ENCODE data around the gene SUPT4H1.
A peak's percentile ranks its signal among the peaks of the same experiment; 100 is the strongest.

SUPT4H1 gene

DNA sequence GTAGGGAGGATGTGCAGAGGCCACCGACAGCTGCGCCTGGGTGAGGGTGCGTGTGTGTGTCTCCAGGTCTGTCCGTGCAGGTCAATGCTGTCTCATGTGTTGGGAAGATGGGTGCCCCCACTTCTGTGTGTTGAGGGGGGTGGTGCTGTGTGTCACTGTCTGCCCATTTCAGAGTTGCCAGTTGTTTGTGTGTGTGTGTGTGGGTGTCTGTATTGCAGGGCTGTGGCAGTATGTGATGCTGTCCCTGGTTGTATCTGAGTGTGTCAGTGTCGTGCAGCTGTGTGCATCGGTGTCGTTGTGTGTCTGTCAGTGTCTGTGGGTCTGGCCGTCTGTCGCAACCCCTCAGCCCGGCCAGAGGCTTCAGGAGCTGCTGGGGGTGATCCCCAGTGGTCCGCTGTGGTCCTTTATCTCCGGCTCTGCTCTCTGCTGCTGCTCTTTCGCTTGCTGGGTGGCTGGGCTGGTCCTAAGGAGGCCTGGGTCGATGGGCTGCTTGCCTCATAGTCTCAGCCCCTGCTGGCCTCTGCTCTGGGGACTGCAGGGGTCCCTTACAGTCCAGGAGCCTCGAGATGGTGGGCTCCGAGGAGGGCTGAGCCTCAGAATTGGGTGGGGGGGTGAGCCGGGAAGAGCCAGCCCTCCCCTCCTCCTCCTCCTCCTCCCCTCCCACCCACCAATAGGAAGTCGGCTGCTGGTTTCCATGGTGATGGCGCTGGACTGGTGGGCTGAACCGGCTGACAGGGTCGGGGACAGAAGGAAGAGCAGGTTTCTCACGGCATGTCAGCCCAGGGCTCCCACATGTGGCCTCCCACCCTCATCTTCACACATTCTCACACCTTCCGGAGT lies 23.6 kb downstream of the SUPT4H1 start, which contains the start of gene TSPOAP1:
TSPOAP1 (minus strand) TSS at position 601 of the 840 bp plus-strand sequence. CDS start 875 bp downstream, outside the sequence.
- DNase-seq: no peak

DNA sequence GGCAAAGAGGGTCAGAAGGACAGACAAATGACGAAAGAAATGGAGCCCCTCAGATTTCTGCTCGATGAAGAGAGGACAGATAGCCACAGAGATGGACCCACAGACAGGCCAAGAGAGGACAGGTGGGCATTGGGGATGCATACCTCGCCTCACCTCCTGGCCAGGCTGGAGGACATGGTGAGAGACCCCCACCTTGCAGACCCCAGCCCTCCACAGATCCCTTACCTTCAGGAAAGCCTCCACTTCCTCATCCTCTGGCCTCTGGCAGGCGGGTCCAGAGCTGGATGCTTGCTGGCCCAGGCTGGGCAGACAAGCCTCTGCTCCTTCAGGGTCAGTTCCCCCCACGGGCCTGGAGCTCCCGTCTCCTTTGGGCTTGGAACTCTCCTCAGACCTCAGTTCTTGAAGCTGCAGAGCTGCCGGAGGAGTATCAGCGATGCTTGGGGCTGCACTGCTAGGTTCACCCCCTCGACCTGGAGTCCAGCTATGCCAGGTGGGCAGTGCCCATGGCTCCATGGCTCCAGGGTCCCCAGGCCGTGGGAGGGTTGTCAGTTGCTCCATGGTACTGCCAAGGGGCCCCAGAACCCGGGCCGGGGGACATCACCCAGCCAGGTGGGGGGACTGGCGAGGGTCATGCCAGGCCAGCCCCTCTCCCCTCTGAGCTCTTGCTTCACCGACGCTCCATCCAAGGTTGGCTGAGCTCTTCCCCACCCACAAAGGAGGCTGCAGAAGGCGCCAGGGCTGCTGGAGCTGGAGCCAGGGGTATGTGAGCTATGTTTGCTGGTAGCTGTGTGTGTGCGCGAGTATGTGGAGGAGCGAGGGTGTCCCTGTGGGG lies 24.4 kb downstream of the SUPT4H1 start:
- no peak for DNase-seq

DNA sequence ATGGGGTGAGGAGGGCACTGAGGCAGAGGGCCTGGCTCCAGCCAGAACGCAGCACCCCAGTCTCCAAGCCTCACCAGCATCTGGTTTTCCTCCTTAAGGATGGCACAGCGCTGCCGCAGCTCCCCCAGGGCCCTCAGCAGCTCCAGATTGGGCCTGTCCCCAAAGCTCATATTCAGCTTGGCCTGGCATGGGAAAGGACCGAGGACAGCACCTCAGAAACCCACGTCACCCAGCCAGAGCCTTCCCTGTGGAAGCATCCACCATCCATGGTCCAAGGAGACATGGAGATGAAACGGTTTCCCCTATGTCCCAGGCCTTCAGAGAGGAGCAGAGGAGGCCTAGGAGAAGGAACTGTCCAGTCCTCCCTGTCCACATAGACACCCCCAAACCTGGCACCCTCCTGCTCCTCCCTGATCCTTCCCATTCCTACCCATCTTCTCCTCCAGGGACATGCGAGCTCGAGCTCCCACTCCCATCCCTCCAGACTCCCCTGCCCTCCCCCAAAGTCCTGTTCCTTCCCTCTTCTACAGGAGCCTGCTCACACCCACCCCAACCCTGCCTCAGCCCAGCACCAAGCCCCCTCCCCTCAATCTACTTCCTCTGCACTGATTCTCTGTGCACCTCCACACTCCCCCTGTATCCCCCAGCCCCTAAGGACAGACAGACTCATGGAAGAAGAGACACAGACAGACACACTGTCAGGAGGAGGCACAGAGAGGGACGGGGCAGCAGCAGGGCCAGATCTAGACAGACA lies 25.2 kb downstream of the SUPT4H1 start:
- no peak for DNase-seq

DNA sequence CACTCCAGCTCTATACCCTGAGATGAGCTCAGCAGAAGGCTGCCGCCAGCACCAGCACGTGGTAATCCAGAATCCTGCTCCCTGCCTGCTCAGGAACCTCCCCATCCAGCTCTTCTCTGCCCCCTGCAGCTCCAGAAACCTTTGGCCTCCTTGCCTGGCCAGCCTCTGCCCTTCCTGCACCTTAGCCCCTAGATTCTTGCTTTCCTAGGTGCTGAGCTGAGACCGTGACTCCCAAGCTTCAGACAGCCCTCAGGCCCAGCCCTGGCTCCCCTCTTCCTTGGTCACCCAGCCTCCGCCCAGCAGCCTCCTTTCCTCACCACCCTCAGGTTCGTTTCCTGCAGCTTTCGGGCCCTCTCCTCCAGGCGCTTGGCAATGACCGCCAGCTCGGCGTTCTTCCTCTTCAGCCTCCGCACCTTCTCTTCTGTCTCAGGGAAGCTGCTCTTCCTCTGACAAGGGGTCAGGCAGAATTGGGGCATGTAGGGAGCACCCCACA lies 26.0 kb downstream of the SUPT4H1 start:
- DNase-seq: no peak

DNA sequence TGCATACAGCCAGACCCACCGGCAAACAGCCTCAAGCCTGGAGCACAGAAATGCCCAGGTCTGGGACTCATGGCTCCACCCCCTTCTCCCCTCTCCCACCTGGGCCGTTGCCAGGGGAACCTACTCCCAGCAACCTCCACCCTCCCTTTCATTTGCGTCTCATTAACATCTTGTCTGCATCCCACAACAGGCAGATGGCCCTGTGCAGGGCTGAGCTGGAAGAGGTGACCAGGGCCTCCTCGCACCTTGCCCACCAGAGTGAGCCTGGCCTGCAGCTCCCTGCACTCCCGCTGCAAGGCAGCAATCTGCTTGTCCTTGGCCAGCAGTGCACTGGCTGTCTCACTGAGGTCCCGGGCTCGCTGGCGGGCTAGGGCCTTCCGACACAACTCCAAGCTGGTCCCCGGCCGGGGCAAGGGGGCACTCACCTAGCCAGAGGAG lies 26.7 kb downstream of the SUPT4H1 start:
- DNase-seq: no peak

DNA sequence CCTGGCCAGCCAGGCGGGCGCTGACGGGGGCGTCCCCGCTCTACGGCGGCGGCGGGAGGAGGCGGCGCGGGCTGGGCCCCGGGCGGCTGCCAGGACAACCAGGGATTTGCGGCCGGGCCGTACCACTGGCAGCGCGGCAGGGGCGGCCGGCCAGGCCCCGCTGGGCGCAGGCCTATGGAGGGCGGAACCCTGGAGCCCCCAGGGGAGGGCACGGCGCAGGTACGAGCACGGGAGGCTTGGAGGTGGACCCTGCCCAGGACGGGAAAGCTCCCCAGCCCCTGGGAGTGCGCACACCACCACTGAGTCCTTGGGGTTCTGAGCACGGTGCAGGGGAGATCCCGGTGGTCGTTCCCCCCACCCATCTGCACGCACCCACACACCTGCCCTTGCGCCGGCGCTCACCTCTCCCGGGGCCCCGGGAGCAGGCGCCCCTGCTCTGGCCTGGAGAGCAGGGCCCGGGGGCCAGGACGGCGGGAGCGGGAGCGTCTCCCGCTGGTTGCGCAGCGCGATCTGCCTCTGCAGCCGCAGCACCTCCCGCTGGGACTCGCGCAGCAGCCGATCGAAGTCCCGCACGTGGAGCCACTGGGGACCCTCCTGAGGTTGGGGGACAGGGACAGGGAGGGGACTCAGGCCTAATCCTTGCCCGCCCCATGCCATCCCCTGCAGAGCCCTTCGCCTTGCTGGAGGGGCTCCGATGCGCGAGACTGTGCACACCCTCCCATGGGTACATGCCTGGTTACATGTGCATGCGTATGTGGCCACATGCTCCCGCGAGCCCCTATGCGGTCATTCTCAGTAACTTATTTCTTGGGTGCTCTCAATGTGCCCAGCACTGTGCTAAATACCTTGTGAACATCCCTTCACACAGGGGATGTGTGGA lies 27.4 kb downstream of the SUPT4H1 start:
- peak; percentile 61 for DNase-seq

DNA sequence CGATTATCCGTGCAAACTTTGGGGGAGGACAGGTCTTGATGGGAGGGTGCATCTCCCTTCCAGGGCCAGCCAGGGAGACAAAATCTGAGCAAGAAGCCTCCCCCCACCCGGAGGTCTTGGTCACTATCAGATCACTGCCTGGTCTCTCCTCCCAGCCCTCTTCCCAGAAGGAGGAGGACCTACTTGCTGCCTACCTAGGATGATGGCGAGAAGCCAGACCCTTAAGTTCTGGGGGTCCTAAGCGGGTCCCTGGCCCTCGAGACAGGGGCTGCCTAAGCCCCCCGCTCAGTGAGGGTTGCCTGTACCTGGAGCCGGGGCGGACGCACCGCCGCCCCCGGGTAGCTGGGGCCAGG lies 28.0 kb downstream of the SUPT4H1 start:
- DNase-seq: no peak

DNA sequence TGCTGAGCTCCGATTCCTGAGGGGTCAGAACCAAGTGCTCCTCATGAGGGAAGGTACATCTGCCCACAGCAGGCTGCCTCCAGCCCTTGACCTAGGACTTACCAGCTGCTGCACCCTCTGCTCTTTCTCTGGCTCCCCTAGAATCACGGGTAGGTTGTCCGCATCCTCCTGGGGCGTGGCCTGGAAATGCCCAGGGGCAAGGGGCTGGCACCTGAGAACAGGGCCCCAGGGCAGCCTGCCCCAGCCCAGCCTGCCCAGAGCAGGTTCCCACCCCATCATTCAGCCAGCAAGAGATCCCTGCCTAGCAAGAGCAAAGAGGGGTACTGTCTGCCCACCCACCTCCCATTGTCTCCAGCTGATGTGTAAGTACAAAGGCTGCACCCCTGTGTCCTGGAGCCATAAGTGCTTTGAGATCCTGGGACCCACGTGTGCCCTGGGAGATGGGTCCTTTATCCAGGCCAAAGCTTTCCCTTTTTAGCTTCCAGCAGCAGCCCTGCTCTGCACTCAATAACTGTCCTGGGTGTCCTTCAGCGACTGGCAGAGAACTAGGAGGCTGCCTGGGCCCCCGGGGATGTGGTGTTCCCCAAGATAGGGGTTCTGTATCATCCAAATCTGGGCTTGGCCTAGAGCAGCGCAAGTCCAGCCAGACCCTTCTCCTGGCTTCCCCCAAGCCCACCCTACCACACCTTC lies 28.5 kb downstream of the SUPT4H1 start:
- no peak for DNase-seq

DNA sequence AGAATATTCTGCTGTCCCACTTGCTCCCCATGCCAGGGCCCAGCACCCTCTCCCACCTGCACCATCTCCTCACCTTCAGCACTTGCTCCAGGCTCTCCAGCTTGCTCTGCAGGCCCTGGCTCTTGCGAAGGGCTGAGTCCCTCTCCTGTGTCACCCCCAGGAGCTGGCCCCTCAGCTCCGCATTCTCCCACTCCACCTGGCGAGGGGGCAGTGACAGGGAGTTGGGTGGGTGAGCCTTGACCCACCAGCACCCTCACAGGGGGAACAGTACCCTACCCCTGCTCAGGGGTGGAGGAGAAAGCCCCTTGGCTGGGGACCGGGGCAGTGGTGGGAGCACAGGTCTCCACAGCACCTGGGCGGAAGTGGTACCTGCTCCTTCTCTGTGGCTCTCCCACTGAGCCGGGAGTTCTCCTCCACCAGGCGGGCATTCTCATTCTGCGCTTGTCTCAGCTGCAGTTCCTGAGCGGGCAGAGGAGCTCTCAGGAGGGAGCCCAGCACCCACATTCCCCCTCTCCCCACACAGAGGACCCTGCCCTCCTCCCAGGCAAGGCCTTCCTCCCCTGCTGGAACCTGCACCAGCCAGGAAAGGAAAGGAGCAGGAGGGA lies 29.3 kb downstream of the SUPT4H1 start:
- peak; percentile 18 for DNase-seq

DNA sequence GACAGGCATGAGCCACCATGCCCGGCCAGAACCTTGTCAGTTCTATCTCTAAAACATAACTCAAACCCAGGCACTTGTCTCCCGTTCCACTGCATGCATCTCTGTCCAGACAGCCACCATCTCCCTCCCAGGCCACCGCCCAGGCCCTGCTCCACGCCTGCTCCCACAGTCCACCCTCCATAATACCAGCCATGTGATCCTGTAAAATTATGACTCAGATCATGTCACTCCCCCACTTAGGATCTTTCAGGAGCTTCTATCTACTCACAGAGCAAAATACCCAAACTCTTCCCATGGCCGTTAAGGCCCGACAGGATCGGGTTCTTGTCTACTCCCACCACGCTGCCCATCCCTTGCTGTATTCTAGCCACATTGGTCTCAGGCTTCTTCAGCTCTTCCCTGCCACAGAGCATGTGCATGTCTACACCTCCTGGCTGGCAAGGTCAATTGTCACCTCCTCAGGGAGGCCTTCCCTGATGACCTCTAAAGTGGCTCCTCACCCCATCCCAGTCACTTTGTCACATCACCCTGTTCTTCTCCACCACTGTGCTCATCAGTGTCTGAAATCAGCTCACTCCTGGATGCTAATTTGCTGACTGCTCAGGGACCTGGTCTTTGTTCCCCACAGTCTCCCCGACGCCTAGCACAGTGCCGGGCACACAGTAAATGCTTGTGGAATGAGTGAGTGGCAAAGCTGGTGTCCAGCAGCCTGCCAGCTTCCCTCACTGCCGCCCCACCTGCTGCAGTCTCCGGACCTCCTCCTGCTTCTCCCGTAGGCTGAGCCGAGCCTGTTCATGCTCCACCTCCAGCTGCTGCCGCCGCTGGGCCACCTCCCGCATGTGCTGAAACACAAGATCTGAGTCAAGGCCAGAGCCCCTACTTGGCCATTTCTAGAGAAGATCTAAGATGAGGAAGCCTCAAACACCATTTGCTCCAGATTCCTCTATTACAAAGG lies 30.2 kb downstream of the SUPT4H1 start:
- peak; percentile 15 for DNase-seq

DNA sequence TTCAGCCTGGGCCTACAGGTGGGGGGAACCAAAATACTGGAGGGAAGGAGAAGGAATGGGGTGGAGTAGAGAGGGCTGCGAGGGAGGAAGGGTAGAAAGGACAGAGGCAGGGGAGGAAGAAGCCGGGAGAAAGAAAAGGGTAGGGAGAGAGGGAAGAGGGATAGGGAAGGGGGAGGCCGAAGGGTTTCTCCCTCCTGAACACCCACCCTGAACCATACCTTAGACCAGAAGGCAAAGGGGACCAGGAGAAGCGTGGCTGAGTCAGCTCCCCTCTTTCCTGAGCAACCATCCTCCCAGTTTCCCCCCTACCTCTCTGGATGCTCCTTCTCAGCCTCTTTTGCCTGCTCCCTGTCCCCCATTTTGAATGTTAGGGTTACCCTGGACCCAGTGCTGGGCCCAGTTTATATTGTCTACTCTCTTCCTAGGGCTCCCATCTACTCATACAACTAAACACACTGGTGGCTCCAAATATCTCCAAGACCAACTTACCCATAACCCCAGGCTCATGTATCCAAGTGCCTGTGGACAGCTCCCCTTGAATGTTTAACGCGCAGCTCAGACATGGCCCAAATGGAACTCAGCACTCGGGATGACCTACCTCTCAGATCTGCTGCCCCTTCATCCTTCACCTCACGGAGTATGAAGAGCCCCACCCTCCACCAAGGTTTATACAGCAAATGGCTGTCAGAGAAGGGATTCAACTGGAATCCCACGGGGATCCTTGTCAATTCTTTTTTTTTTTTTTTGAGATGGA lies 31.3 kb downstream of the SUPT4H1 start:
- no peak for DNase-seq

DNA sequence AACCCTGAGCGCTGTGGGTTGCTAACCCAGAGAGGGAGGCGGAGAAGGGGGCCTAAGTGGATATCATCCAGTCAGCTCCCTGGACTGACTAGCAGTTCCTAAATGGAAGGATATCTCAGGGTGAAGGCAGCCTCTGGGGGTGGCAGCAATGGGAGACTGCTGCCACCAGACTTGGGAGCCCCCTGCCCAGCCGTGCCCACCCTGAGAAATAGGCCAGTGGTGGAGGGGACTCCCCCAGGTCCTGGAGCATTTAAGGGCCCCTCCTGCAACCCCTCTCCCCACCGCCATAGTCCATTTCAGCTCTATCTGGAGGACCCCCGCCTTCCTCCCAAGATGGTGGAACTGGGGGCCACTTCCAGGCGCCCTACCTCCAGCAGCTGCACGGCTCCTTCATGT lies 31.8 kb downstream of the SUPT4H1 start:
- peak; percentile 6 for DNase-seq

DNA sequence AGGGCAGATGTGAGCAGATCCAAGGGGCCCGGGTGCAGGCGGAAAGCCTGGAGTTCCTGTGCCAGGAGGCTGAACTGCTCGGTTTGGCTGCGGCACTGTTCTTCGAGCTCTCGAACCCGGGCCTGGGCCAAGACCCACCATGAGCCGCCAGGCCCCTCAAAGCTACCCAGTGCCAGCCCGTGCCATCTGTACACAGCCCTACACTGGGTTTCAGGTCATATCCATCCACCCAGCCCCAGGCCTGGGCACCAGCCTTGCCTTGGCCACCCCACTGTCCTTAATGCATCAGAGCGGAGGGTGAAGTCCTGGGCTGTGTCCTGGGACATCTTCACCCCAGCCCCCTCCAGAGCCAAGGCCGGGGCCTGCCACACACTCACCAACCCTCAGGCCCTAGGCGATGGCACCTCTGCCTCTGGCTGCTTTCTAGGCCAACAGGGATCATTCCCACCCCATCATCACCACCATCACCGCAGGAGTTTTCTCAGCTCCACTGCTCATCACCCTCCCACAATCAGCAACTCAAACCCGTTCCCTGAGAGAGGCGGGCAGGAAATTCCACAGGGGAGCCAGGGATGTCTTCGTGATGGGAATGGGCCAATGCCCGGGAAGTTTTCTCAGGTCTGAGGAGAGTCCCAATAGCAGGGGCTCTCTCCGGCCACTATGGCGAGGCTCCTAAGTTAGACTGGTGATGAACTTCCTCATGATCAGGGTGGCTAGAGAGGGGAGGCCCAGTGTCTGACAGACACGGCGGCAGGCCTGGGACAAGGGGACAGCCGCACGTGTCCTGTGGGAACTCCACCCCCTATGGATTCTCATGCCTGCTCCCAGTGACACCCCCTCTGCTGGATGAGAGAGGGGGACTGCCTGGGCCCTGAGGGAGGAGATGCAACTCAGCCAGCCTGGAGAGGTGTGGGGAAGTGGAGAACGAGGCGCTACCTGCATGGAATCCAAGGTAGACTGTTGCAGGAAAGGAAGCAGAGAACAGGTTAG lies 32.5 kb downstream of the SUPT4H1 start:
- DNase-seq: peak; percentile 14

DNA sequence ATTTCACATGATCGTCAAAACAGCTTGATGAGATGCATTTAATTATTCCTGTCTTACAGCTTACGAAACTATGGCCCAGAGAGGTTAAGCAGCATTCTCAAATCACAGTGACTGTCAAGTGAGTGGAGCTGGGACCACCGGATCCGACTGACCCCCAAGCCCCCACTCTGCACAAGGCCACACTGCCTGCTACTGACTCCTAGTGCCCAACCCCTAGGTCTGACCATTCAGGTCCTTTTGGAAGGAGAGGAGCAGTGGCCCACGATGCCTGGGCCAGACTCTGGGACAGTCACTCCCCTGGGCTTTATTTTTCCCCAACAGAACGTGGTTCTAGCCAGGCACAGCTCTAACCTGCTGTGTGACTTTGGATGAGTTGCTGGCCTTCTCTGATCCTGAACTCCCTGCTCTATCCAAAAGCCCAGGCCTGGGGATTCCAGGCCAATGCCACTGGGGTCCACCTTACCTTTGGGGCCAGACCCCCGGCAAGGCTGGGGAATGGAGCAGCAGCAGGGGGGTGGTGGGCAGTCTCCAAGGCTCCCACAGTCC lies 33.3 kb downstream of the SUPT4H1 start:
- peak; percentile 2 for DNase-seq

DNA sequence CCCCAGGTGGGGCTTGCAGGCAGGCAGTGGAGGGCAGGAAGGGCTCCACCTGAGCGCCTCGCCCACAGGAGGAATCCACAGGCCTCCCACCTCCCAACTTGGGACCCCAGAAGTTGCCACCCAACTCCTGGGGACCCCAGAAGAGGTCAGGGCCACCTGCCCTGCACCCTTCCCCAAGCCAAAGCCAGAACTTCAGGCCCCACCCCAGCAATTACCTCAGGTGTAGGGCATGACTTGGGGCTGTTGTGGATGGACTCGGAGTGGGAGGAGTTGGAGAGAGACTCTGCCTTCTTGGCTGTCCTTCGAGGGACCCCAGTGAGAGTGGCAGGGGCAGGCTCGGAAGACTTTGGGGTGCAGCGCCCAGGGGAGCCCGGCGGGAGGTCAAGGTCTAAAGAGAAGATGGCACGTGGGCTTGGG lies 33.9 kb downstream of the SUPT4H1 start:
- peak; percentile 17 for DNase-seq

DNA sequence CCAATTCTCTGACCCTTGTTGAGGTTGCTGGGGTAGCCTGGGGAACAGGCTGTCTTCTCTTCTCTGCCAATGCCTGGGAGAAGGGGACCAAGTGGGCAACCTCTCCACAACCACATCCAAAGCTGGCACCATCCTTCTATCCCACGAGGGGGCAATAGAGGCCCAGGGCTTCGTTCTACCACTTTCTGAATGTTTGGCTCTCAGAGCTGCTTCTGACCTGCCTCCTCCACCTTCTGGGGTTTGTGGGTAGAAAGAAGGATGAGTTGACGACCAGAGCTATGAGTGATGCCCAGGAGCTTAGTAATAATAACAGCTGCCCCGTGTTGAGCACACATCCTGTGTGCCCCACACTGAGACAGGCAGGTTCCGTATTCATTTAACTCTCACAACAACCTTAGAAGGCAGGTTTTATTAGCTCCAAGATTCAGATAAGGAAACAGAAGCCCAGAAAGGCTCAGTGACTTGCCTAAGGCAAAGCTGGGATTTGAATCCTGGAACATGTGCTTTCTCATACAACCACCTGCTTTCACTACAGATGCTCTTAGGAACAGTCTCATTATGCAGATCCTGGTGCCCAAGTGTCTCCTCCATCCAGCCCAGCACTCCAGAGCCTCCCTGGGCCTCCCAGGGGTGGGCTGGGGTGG lies 34.5 kb downstream of the SUPT4H1 start:
- DNase-seq: peak; percentile 15
